K562 (cell line): ENCODE results near the gene MAP7D1. TPM values are rescaled to one million over a fixed set of nuclear protein-coding genes. Genes with fewer than 3 reads are reported as not detected.

Source experiments
- ATF2 ChIP-seq: sonication (generic); formaldehyde crosslinking; IDR thresholded peaks from 2 replicates; pipeline ENCODE4 v1.8.1; 2022; ENCODE audit warnings: missing genetic modification reagents
- BRCA1 ChIP-seq, 2 experiments: fragments of 450-650 bp in 1 of 2; sonication (generic) in 1 of 2; formaldehyde crosslinking in 1 of 2; IDR thresholded peaks; 2 replicates each; pipeline versions ENCODE4 v1.5.0 to v1.6.1; 2017 to 2020; ENCODE audit warnings: mild to moderate bottlenecking in 1 of 2, missing genetic modification reagents in 1 of 2
- FOXK2 ChIP-seq, 2 experiments: fragments of 450-650 bp; IDR thresholded peaks in 1 of 2; conservative IDR thresholded peaks in 1 of 2; 2 replicates each; pipeline ENCODE4 v1.6.1; 2016; ENCODE audit warnings: low read depth in 2 of 2, mild to moderate bottlenecking in 1 of 2
- HLTF ChIP-seq: fragments of 450-650 bp; IDR thresholded peaks from 2 replicates; pipeline ENCODE4 v1.6.1; 2016
- HNRNPLL ChIP-seq: fragments of 200-400 bp; formaldehyde crosslinking; IDR thresholded peaks from 2 replicates; pipeline ENCODE4 v1.6.1; 2017; ENCODE audit warnings: low read length, low read depth, mild to moderate bottlenecking; ENCODE audit not compliant: poor library complexity, severe bottlenecking
- ILK ChIP-seq: fragments of 450-650 bp; IDR thresholded peaks from 2 replicates; pipeline ENCODE4 v1.6.1; 2016; ENCODE audit warnings: missing genetic modification characterization, low read depth, mild to moderate bottlenecking, missing compliant biosample characterization, moderate library complexity, borderline replicate concordance
- MECOM ChIP-seq: fragments of 250-450 bp; sonication (Bioruptor Pico); IDR thresholded peaks from 2 replicates; pipeline ENCODE4 v1.8.0; 2022; ENCODE audit warnings: inconsistent platforms
- MIER1 ChIP-seq: fragments of 450-650 bp; IDR thresholded peaks from 2 replicates; pipeline ENCODE4 v1.6.1; 2016; ENCODE audit warnings: antibody characterized with exemption, mild to moderate bottlenecking, low read depth
- NR2C1 ChIP-seq, 2 experiments: fragments of 450-650 bp; IDR thresholded peaks; 2 replicates each; pipeline ENCODE4 v1.6.1; 2017; ENCODE audit warnings: mild to moderate bottlenecking in 2 of 2, antibody characterized with exemption in 1 of 2, inconsistent platforms in 1 of 2, missing compliant biosample characterization in 1 of 2, missing genetic modification characterization in 1 of 2
- PCBP1 ChIP-seq: fragments of 200-400 bp; formaldehyde crosslinking; IDR thresholded peaks from 2 replicates; pipeline ENCODE4 v1.6.1; 2018; ENCODE audit warnings: mild to moderate bottlenecking, low read depth, low read length; ENCODE audit not compliant: poor library complexity, severe bottlenecking
- PTRF ChIP-seq: fragments of 450-650 bp; IDR thresholded peaks from 2 replicates; pipeline ENCODE4 v1.6.1; 2016; ENCODE audit warnings: mild to moderate bottlenecking, missing genetic modification characterization, missing compliant biosample characterization
- RB1 ChIP-seq: fragments of 450-650 bp; IDR thresholded peaks from 2 replicates; pipeline ENCODE4 v1.6.1; 2017; ENCODE audit warnings: low read depth, mild to moderate bottlenecking
- SFPQ ChIP-seq: fragments of 200-400 bp; formaldehyde crosslinking; IDR thresholded peaks from 2 replicates; pipeline ENCODE4 v1.6.1; 2017; ENCODE audit warnings: mild to moderate bottlenecking, low read depth, low read length, moderate library complexity
- TCF3 ChIP-seq: sonication (generic); formaldehyde crosslinking; IDR thresholded peaks from 2 replicates; pipeline ENCODE4 v1.4.0; 2020; ENCODE audit warnings: mild to moderate bottlenecking, missing genetic modification reagents
- TFAM ChIP-seq: fragments of 250-450 bp; sonication (Bioruptor Pico); conservative IDR thresholded peaks from 2 replicates; pipeline ENCODE4 v1.5.0; 2021; ENCODE audit warnings: mild to moderate bottlenecking, moderate library complexity
- TGIF2 ChIP-seq: sonication (generic); formaldehyde crosslinking; IDR thresholded peaks from 2 replicates; pipeline ENCODE4 v1.8.1; 2022; ENCODE audit warnings: mild to moderate bottlenecking, missing genetic modification reagents, moderate library complexity
- THRAP3 ChIP-seq: fragments of 450-650 bp; IDR thresholded peaks from 2 replicates; pipeline ENCODE4 v1.6.1; 2016; ENCODE audit warnings: mild to moderate bottlenecking, inconsistent platforms, borderline replicate concordance
- ZNF184 ChIP-seq: sonication (generic); formaldehyde crosslinking; IDR thresholded peaks from 2 replicates; pipeline ENCODE4 v1.5.0; 2020; ENCODE audit warnings: missing genetic modification reagents
- ZNF23 ChIP-seq: fragments of 250-450 bp; sonication (Bioruptor Pico); IDR thresholded peaks from 2 replicates; pipeline ENCODE4 v1.4.0; 2020; ENCODE audit warnings: mild to moderate bottlenecking
- ZNF3 ChIP-seq: fragments of 250-450 bp; sonication (Bioruptor Pico); IDR thresholded peaks from 2 replicates; pipeline ENCODE4 v1.5.0; 2021; ENCODE audit warnings: mild to moderate bottlenecking, moderate library complexity
- ZNF518B ChIP-seq: fragments of 250-450 bp; sonication (Bioruptor Pico); IDR thresholded peaks from 2 replicates; pipeline ENCODE4 v1.5.0; 2021; ENCODE audit warnings: mild to moderate bottlenecking, moderate library complexity
- ZNF717 ChIP-seq: fragments of 250-450 bp; sonication (Bioruptor Pico); IDR thresholded peaks from 2 replicates; pipeline ENCODE4 v1.5.0; 2021
- ZNF75A ChIP-seq: fragments of 450-650 bp; formaldehyde crosslinking; IDR thresholded peaks from 2 replicates; pipeline ENCODE4 v1.4.0; 2020; ENCODE audit warnings: mild to moderate bottlenecking
- polyA plus RNA-seq, 8 experiments: library from polyadenylated mRNA; depleted of rRNA in 4 of 8; stranded (reverse) in 5 of 8; unstranded in 3 of 8; fragments of >200 nt; fragmentation: Nextera tagmentation in 2 of 8; fragmentation: Illumina TruSeq in 1 of 8; extraction: Ambion mirVana in 2 of 8; extraction: Trizol in 1 of 8; gene quantifications; 2 replicates each; pipeline versions ENCODE4 v1.2.1 to v1.2.3, GENCODE V29; 2011 to 2014; ENCODE audit warnings: inconsistent platforms in 1 of 8, missing spikeins in 1 of 8
- total RNA-seq, 7 experiments: library from RNA; depleted of rRNA in 6 of 7; stranded (reverse); fragments of >200 nt in 6 of 7; fragmentation: Illumina TruSeq in 2 of 7; extraction: Trizol in 2 of 7; gene quantifications; 2 replicates each; pipeline versions ENCODE4 v1.2.1 to v1.2.3, GENCODE V29; 2011 to 2021; ENCODE audit warnings: low replicate concordance in 1 of 7

Gene MAP7D1
- total and polyA plus RNA-seq, 9 of the 15 experiments (the other 6 are each of a cell fraction or from before 2014, with no cell fraction given): 3.6 to 108 (median 34.5) TPM

- TF ChIP-seq BRCA1 (IDR thresholded peaks at IDR 0.05) (no peak), BRCA1 (CRISPR knock-in tag; IDR thresholded peaks at IDR 0.05) (no peak), PTRF (tag) (no peak), PCBP1 (no peak), ZNF184 (CRISPR knock-in tag) (no peak), MECOM (CRISPR knock-in tag) (no peak), ZNF717 (CRISPR knock-in tag) (no peak), MIER1 (0 out of 2 replicates have a peak, but pooled peaks have one; percentile 60), ZNF75A (CRISPR knock-in tag) (no peak), TCF3 (no peak; the same call in 1 of the 2 replicates), ZNF3 (CRISPR knock-in tag) (no peak), RB1 (no peak), TGIF2 (CRISPR knock-in tag) (no peak), ZNF23 (CRISPR knock-in tag) (no peak), HNRNPLL (no peak), THRAP3 (peak; percentile 70; the same call in 1 of the 2 replicates), HLTF (0 out of 2 replicates have a peak, but pooled peaks have one; percentile 43), NR2C1 (IDR thresholded peaks at IDR 0.05) (no peak), NR2C1 (tag; IDR thresholded peaks at IDR 0.05) (no peak; the same call in 1 of the 2 replicates), ZNF518B (no peak), SFPQ (no peak), ATF2 (CRISPR knock-in tag) (no peak), TFAM (CRISPR knock-in tag) (no peak), FOXK2 (conservative IDR thresholded peaks at IDR 0.05 in 1 of 2, IDR thresholded peaks at IDR 0.05 in 1 of 2; ENCODE audit: low read depth in 2 of 2) (no peak; a peak in 2 of 4 replicates), ILK (no peak)
These were observed 67.5 kb downstream of the MAP7D1 start (continued) for GRCh38 chr1:36223381-36223995.
